A673 (cell line): Measurements from ENCODE around the gene CLSTN2. TPM values are rescaled to one million over a fixed set of nuclear protein-coding genes. Genes with fewer than 3 reads are reported as not detected.

Source experiments
- BruUV-seq: library from RNA; stranded (reverse); fragments of 400-500 nt; replicated peaks from 2 replicates; lab custom pipeline; 2021; lab: Mats Ljungman, UMichigan
- CTCF ChIA-PET: fragments of 300-600 bp; sonication (Branson Sonifier 250); formaldehyde crosslinking; loops from one replicate; lab custom pipeline; 2022; ENCODE audit warnings: antibody characterized with exemption; lab: Charles Lee
- POLR2A ChIA-PET: fragments of 300-600 bp; sonication (Branson Sonifier 250); formaldehyde crosslinking; loops from one replicate; lab custom pipeline; 2022; ENCODE audit warnings: antibody characterized with exemption; ENCODE audit not compliant: low non-redundant PET; lab: Charles Lee
- DNase-seq: peaks from one replicate; pipeline ENCODE4 v3.0.0-alpha.2; 2015; ENCODE audit warnings: low spot score
- H3K27ac ChIP-seq: fragments of 200-600 bp; sonication (generic); 2 replicates; pipeline ENCODE4 v1.5.1; 2016; ENCODE audit warnings: mixed run types, low read depth, mild to moderate bottlenecking, mixed read lengths, antibody characterized with exemption, low read length; ENCODE audit not compliant: poor library complexity, severe bottlenecking
- H3K27me3 ChIP-seq: fragments of 200-600 bp; sonication (generic); replicated peaks from 2 replicates; pipeline ENCODE4 v1.6.1; 2017; ENCODE audit warnings: mixed run types, low read depth, mild to moderate bottlenecking, mixed read lengths, antibody characterized with exemption, low read length; ENCODE audit not compliant: insufficient read depth, poor library complexity
- H3K36me3 ChIP-seq: fragments of 200-600 bp; sonication (generic); 2 replicates; pipeline ENCODE4 v1.6.1; 2016; ENCODE audit warnings: mixed run types, mild to moderate bottlenecking, mixed read lengths, antibody characterized with exemption, low read length; ENCODE audit not compliant: insufficient read depth, poor library complexity, severe bottlenecking
- H3K4me1 ChIP-seq: fragments of 200-600 bp; sonication (generic); 2 replicates; pipeline ENCODE4 v1.6.1; 2017; ENCODE audit warnings: mixed run types, mild to moderate bottlenecking, mixed read lengths, antibody characterized with exemption, low read length; ENCODE audit not compliant: insufficient read depth, poor library complexity, severe bottlenecking
- H3K4me3 ChIP-seq: fragments of 200-600 bp; sonication (generic); 2 replicates; pipeline ENCODE4 v1.5.1; 2016; ENCODE audit warnings: low read depth, mixed run types, mild to moderate bottlenecking, mixed read lengths, low read length; ENCODE audit not compliant: poor library complexity, severe bottlenecking
- H3K9me3 ChIP-seq: fragments of 200-600 bp; sonication (generic); 2 replicates; pipeline ENCODE4 v1.6.1; 2016; ENCODE audit warnings: mixed run types, low read depth, mild to moderate bottlenecking, mixed read lengths, antibody characterized with exemption, low read length; ENCODE audit not compliant: poor library complexity, severe bottlenecking
- CTCF ChIP-seq: fragments of 300-800, 200-600 bp; sonication (generic); conservative IDR thresholded peaks from 2 replicates; pipeline ENCODE4 v1.5.1; 2017; ENCODE audit warnings: low read depth, mild to moderate bottlenecking, antibody characterized with exemption, low read length, moderate library complexity, mixed read lengths
- EZH2 ChIP-seq: fragments of 200-600 bp; sonication (generic); IDR thresholded peaks from 2 replicates; pipeline ENCODE4 v1.6.1; 2017; ENCODE audit warnings: borderline replicate concordance, low read depth, mild to moderate bottlenecking, mixed read lengths, antibody characterized with exemption, low read length; ENCODE audit not compliant: poor library complexity, severe bottlenecking
- intact Hi-C: fragments of 100-400 bp; cut with micrococcal nuclease; formaldehyde crosslinking; loops from one replicate; pipeline ENCODE4 v1.10.0; 2022; ENCODE audit not compliant: unreplicated experiment
- total RNA-seq: library from RNA; stranded (reverse); gene quantifications from 2 replicates; pipeline ENCODE4 v1.2.3, GENCODE V29; 2021

The CLSTN2 gene
- total RNA-seq, 1 experiment from 2014 or later = 50.7 TPM

- no peak for DNase-seq
- no peak for TF ChIP-seq CTCF
- TF ChIP-seq EZH2 = no peak
- Histone ChIP-seq H3K27me3 (no peaks in the 10 kb centered on the region), H3K27ac (no peak overlapping the region), H3K9me3 (no peaks in the 10 kb centered on the region), H3K4me1 (no peaks in the 10 kb centered on the region), H3K36me3 (no peaks in the 10 kb centered on the region), H3K4me3 (no peak overlapping the region)
- BruUV-seq = no TSS peak
- ChIA-PET POLR2A (interaction anchor here (0.6 kb wide), 1 partner anchor 1790 kb away, joined by 9 read pairs; no protein-coding TSS in a partner anchor), CTCF (no interaction called here)
- intact Hi-C loops = no loop called here
Measured at GRCh38 chr3:140541975-140542653, 607.1 kb downstream of the CLSTN2 start.

- no peak overlapping the region for H3K4me3 ChIP-seq
- TF ChIP-seq CTCF (no peak), EZH2 (no peak)
- no peak for DNase-seq
- no peaks in the 10 kb centered on the region for H3K27me3 ChIP-seq
- CTCF ChIA-PET = no interaction called here
- no TSS peak for BruUV-seq
- intact Hi-C loops = no loop called here
- no peaks in the 10 kb centered on the region for H3K36me3 ChIP-seq
- POLR2A ChIA-PET = no interaction called here
- H3K9me3 ChIP-seq = no peaks in the 10 kb centered on the region
- no peaks in the 10 kb centered on the region for H3K4me1 ChIP-seq
- no peak overlapping the region for H3K27ac ChIP-seq
Measured at GRCh38 chr3:140545197-140545596, 610.2 kb downstream of the CLSTN2 start.

GRCh38 chr3:140545756-140546155 is 610.8 kb downstream of the CLSTN2 start:
- ChIA-PET CTCF (no interaction called here), POLR2A (no interaction called here)
- H3K27me3 ChIP-seq = no peaks in the 10 kb centered on the region
- H3K36me3 ChIP-seq = no peaks in the 10 kb centered on the region
- no TSS peak for BruUV-seq
- intact Hi-C loops = no loop called here
- H3K4me1 ChIP-seq = no peaks in the 10 kb centered on the region
- H3K4me3 ChIP-seq = no peak overlapping the region
- TF ChIP-seq CTCF = no peak
- TF ChIP-seq EZH2 = no peak
- no peak for DNase-seq
- H3K27ac ChIP-seq = no peak overlapping the region
- H3K9me3 ChIP-seq = no peaks in the 10 kb centered on the region
